Activated CD4-positive, alpha-beta T cell treated with anti-CD3 and anti-CD28 coated beads for 36 hours (primary cell): ENCODE results near the gene GALNT10. TPM values are rescaled to one million over a fixed set of nuclear protein-coding genes. Genes with fewer than 3 reads are reported as not detected.

Experiments
- ATAC-seq: fragments of 200-7000 bp; cut with Tn5 transposase; one replicate; pipeline ENCODE4 v1.10.0; 2021; ENCODE audit warnings: mild to moderate bottlenecking, moderate library complexity
- CTCF ChIA-PET: fragments of 350-600 bp; sonication (Branson Sonifier 250); formaldehyde crosslinking; loops from one replicate; lab custom pipeline; 2021; ENCODE audit warnings: antibody characterized with exemption; lab: Charles Lee
- POLR2A ChIA-PET: fragments of 350-600 bp; sonication (Branson Sonifier 250); formaldehyde crosslinking; loops from one replicate; lab custom pipeline; 2021; ENCODE audit warnings: antibody characterized with exemption, inconsistent platforms; lab: Charles Lee
- DNase-seq: peaks from one replicate; pipeline ENCODE4 v3.0.0-alpha.2; 2020
- H3K27ac Mint-ChIP-seq: one replicate; pipeline ENCODE4 v1.8.0; 2021; ENCODE audit warnings: mixed read lengths
- H3K27me3 Mint-ChIP-seq: one replicate; pipeline ENCODE4 v1.8.0; 2021; ENCODE audit warnings: mixed read lengths
- H3K36me3 Mint-ChIP-seq: one replicate; pipeline ENCODE4 v1.8.0; 2021; ENCODE audit warnings: low read depth, mixed read lengths
- H3K4me1 Mint-ChIP-seq: one replicate; pipeline ENCODE4 v1.8.0; 2021; ENCODE audit warnings: mixed read lengths
- H3K4me3 Mint-ChIP-seq: one replicate; pipeline ENCODE4 v1.8.0; 2021; ENCODE audit warnings: mild to moderate bottlenecking, moderate library complexity, mixed read lengths
- H3K9me3 Mint-ChIP-seq: one replicate; pipeline ENCODE4 v1.8.0; 2021; ENCODE audit warnings: low read depth, mixed read lengths
- intact Hi-C, 2 experiments: fragments of 100-400 bp; cut with DNase I in 1 of 2; cut with micrococcal nuclease in 1 of 2; formaldehyde crosslinking; loops; one replicate each; pipeline versions ENCODE4 v1.14.2 to v1.15.1; 2022 to 2024; cut with DNase I, micrococcal nuclease
- total RNA-seq, 2 experiments: library from RNA; stranded (reverse); gene quantifications; one replicate each; pipeline ENCODE4 v1.2.3, GENCODE V29; 2021

The GALNT10 gene
- total RNA-seq, 2 experiments from 2014 or later: 29.9 to 49.1 TPM

- Mint-ChIP-seq H3K4me3 (no peak overlapping the region), H3K27me3 (no peaks in the 10 kb centered on the region), H3K9me3 (no peaks in the 10 kb centered on the region), H3K4me1 (peaks cover 8% of the 10 kb centered on the region), H3K27ac (no peak overlapping the region), H3K36me3 (peaks cover 4% of the 10 kb centered on the region)
- intact Hi-C loops: loop anchor here in 1 of 2 experiments (5.0 kb wide), 1 partner anchor 219 kb away; no protein-coding TSS in a partner anchor
- ChIA-PET POLR2A (no interaction called here), CTCF (no interaction called here)
- ATAC-seq (no peak), DNase-seq (no peak)
Measured at GRCh38 chr5:154401355-154401754, 210.8 kb downstream of the GALNT10 start.

- Mint-ChIP-seq H3K4me1 (peaks cover 8% of the 10 kb centered on the region), H3K9me3 (no peaks in the 10 kb centered on the region), H3K36me3 (peaks cover 4% of the 10 kb centered on the region), H3K27ac (no peak overlapping the region), H3K4me3 (no peak overlapping the region), H3K27me3 (no peaks in the 10 kb centered on the region)
- ATAC-seq (no peak), DNase-seq (no peak)
- ChIA-PET POLR2A (no interaction called here), CTCF (interaction anchor here (1.8 kb wide), 1 partner anchor 330 kb away, joined by 9 read pairs; no protein-coding TSS in a partner anchor)
- intact Hi-C loops: loop anchor here in 1 of 2 experiments (5.0 kb wide), 1 partner anchor 220 kb away; no protein-coding TSS in a partner anchor
Measured at GRCh38 chr5:154401931-154402330, 211.4 kb downstream of the GALNT10 start.

DNA sequence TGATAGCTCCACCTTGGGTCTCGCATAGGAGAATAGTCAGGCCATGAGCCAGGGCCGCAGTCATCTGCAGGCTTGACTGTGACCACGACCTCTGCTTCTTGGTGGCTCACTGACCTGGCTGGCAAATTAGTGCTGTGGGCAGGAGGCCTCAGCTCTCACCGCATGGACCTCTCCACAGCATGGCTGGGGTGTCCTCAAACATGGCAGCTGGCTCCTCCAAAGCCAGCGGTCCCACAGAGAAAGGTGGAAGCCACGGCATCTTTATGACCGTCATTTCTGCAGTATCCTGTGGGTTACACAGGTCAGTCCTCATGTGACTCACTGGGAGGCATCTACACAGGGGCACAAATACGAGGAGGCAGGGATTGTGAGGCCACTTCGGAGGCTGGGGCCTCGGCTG lies 212.1 kb downstream of the GALNT10 start:
- no peak overlapping the region for H3K4me3 Mint-ChIP-seq
- H3K27ac Mint-ChIP-seq: no peak overlapping the region
- intact Hi-C loops: loop anchor here in 1 of 2 experiments (5.0 kb wide), 1 partner anchor 220 kb away; no protein-coding TSS in a partner anchor
- H3K27me3 Mint-ChIP-seq: no peaks in the 10 kb centered on the region
- CTCF ChIA-PET: interaction anchor here (1.8 kb wide), 1 partner anchor 330 kb away, joined by 9 read pairs; no protein-coding TSS in a partner anchor
- POLR2A ChIA-PET: no interaction called here
- H3K36me3 Mint-ChIP-seq: peaks cover 4% of the 10 kb centered on the region
- H3K9me3 Mint-ChIP-seq: no peaks in the 10 kb centered on the region
- no peak for ATAC-seq
- H3K4me1 Mint-ChIP-seq: peaks cover 8% of the 10 kb centered on the region
- DNase-seq: no peak

DNA sequence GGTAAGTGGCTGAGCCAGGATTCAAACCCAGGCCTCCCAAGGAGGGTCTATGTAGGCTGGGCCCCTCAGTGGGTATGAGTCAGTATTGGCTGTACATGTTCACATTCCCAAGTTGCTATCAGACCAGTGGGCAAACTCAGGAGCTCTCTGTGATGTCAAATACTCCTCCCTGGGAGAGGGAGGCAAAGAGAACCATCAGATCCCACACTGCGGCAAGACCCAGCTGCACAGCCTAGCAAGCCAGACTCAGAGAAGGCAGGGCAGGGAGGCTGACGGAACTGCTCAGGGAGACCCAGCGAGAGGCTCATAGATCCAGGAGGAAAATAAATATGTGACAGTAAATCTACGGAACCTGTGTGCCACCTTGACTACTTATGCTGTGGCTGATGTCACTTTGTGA lies 212.7 kb downstream of the GALNT10 start:
- Mint-ChIP-seq H3K9me3 (no peaks in the 10 kb centered on the region), H3K27ac (no peak overlapping the region), H3K4me3 (no peak overlapping the region), H3K4me1 (peaks cover 8% of the 10 kb centered on the region), H3K36me3 (peaks cover 4% of the 10 kb centered on the region), H3K27me3 (no peaks in the 10 kb centered on the region)
- ChIA-PET POLR2A (no interaction called here), CTCF (interaction anchor here (0.7 to 3.9 kb wide), 5 partner anchors 17 to 428 kb away, joined by 3 to 31 read pairs (median 17); no protein-coding TSS in a partner anchor)
- intact Hi-C loops: loop anchor here in 1 of 2 experiments (5.0 kb wide), 1 partner anchor 221 kb away; no protein-coding TSS in a partner anchor
- no peak for ATAC-seq
- DNase-seq: no peak

DNA sequence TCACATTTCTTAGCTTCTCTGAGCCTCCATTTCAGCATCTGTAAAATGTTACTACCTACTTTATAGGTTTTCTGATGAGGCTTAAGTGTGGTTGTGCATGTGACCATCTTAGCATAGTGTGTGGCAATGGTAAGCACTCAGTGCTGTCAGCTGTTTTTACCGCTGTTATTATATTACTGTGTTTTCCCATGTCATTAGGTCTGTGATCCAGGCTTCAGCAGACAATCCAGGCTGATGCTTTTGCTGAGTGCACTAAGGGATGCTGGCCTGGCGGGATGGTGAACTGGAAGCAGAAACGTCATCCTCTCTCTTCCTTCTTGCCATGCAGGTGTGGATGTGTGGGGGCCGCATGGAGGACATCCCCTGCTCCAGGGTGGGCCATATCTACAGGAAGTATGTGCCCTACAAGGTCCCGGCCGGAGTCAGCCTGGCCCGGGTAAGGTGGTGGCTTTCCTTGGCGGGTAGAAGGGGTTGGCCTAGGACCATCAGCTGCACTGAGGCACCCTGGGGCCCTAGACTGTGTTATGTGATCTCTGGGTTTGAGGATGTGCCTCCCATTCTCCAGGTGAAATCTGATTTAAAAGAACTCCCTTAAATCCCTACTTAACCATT lies 213.3 kb downstream of the GALNT10 start:
- H3K27ac Mint-ChIP-seq: no peak overlapping the region

GRCh38 chr5:154405078-154405792 lies 214.7 kb downstream of the GALNT10 start:
- intact Hi-C loops: loop anchor here (1.0 to 5.0 kb wide), 8 partner anchors 207 to 433 kb away; partner anchors contain the start of gene GALNT10 (in 1 of the 2)
- ChIA-PET CTCF (interaction anchor here (0.6 to 3.9 kb wide), 42 partner anchors 10 to 1437 kb away, joined by 3 to 55 read pairs (median 4); partner anchors contain the start of genes FAM114A2, GALNT10 and MFAP3), POLR2A (interaction anchor here (0.6 to 1.4 kb wide), 2 partner anchors 213 to 333 kb away, joined by 4 read pairs; no protein-coding TSS in a partner anchor)
- Mint-ChIP-seq H3K27me3 (no peaks in the 10 kb centered on the region), H3K36me3 (peaks cover 3% of the 10 kb centered on the region), H3K9me3 (no peaks in the 10 kb centered on the region), H3K27ac (peak overlapping the region; percentile 60), H3K4me1 (peaks cover 8% of the 10 kb centered on the region), H3K4me3 (peak overlapping the region; percentile 39)
- peak; percentile 100 for ATAC-seq
- DNase-seq: peak; percentile 89

More for the DNA sequence above, 213.3 kb downstream of the GALNT10 start:
- Mint-ChIP-seq H3K9me3 (no peaks in the 10 kb centered on the region), H3K4me3 (no peak overlapping the region), H3K4me1 (peaks cover 8% of the 10 kb centered on the region), H3K36me3 (peaks cover 4% of the 10 kb centered on the region), H3K27me3 (no peaks in the 10 kb centered on the region)
- intact Hi-C loops: loop anchor here (2.0 to 5.0 kb wide), 3 partner anchors 213 to 223 kb away; partner anchors contain the start of gene GALNT10 (in 1 of the 2)
- ATAC-seq (no peak), DNase-seq (no peak)
- CTCF ChIA-PET: interaction anchor here (0.7 to 3.9 kb wide), 21 partner anchors 9 to 439 kb away, joined by 3 to 55 read pairs (median 6); partner anchors contain the start of gene GALNT10
- POLR2A ChIA-PET: no interaction called here

DNA sequence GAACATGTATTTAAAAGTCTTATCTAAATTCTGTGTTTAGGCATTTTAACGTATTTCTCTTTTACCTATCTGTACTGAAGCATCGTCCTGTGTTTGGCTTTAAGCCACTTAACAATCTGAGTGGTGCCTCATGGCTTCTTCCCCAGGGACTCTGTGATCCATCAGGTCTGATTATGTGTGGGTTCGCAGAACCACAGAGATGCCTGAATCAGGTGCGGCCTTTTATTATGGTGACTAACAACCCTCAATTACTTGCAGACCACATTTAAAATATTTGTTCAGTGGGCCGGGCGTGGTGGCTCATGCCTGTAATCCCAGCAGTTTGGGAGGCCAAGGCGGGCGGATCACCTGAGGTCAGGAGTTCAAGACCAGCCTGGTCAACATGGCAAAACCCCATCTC lies 215.7 kb downstream of the GALNT10 start:
- ATAC-seq (no peak), DNase-seq (no peak)
- H3K9me3 Mint-ChIP-seq: no peaks in the 10 kb centered on the region
- intact Hi-C loops: loop anchor here in 1 of 2 experiments (5.0 kb wide), 2 partner anchors 209 to 434 kb away; no protein-coding TSS in a partner anchor
- CTCF ChIA-PET: interaction anchor here (0.8 to 3.9 kb wide), 7 partner anchors 11 to 431 kb away, joined by 4 to 55 read pairs (median 19); no protein-coding TSS in a partner anchor
- H3K36me3 Mint-ChIP-seq: peaks cover 9% of the 10 kb centered on the region
- H3K4me3 Mint-ChIP-seq: no peak overlapping the region
- no peak overlapping the region for H3K27ac Mint-ChIP-seq
- POLR2A ChIA-PET: interaction anchor here (0.6 kb wide), 1 partner anchor 214 kb away, joined by 4 read pairs; no protein-coding TSS in a partner anchor
- peaks cover 8% of the 10 kb centered on the region for H3K4me1 Mint-ChIP-seq
- no peaks in the 10 kb centered on the region for H3K27me3 Mint-ChIP-seq

DNA sequence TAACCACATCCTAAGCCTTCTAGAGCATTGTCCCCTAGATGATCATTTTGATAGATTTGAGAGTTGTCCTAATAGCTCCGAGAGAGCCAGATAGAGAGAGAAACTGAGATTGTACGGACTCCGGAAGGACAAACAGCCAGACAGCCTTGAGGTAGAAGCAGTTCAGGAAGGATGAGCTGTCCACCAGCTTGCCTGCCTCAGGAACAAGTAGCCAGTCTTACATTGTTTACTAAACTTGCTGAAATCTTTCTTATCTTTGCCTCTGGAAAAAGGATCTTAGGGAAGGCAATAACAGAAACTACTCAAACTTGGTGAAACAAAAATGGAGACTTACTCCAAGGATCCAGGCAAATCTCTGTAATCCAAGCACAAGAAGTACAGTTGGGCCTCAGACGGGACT lies 216.3 kb downstream of the GALNT10 start:
- DNase-seq (no peak), ATAC-seq (no peak)
- Mint-ChIP-seq H3K4me3 (no peak overlapping the region), H3K9me3 (no peaks in the 10 kb centered on the region), H3K27ac (no peak overlapping the region), H3K4me1 (peaks cover 8% of the 10 kb centered on the region), H3K36me3 (peaks cover 9% of the 10 kb centered on the region), H3K27me3 (no peaks in the 10 kb centered on the region)
- CTCF ChIA-PET: interaction anchor here (1.1 to 3.9 kb wide), 4 partner anchors 15 to 334 kb away, joined by 3 to 17 read pairs (median 6); no protein-coding TSS in a partner anchor
- POLR2A ChIA-PET: no interaction called here
- intact Hi-C loops: loop anchor here in 1 of 2 experiments (5.0 kb wide), 2 partner anchors 210 to 435 kb away; no protein-coding TSS in a partner anchor

- Mint-ChIP-seq H3K27ac (no peak overlapping the region), H3K4me1 (peaks cover 8% of the 10 kb centered on the region), H3K27me3 (no peaks in the 10 kb centered on the region), H3K9me3 (no peaks in the 10 kb centered on the region), H3K36me3 (peaks cover 7% of the 10 kb centered on the region), H3K4me3 (no peak overlapping the region)
- POLR2A ChIA-PET: no interaction called here
- CTCF ChIA-PET: interaction anchor here (0.5 kb wide), 1 partner anchor 248 kb away, joined by 3 read pairs; no protein-coding TSS in a partner anchor
- intact Hi-C loops: loop anchor here in 1 of 2 experiments (5.0 kb wide), 2 partner anchors 212 to 437 kb away; no protein-coding TSS in a partner anchor
- ATAC-seq (no peak), DNase-seq (no peak)
Measured at GRCh38 chr5:154408811-154409210, 218.3 kb downstream of the GALNT10 start.

DNA sequence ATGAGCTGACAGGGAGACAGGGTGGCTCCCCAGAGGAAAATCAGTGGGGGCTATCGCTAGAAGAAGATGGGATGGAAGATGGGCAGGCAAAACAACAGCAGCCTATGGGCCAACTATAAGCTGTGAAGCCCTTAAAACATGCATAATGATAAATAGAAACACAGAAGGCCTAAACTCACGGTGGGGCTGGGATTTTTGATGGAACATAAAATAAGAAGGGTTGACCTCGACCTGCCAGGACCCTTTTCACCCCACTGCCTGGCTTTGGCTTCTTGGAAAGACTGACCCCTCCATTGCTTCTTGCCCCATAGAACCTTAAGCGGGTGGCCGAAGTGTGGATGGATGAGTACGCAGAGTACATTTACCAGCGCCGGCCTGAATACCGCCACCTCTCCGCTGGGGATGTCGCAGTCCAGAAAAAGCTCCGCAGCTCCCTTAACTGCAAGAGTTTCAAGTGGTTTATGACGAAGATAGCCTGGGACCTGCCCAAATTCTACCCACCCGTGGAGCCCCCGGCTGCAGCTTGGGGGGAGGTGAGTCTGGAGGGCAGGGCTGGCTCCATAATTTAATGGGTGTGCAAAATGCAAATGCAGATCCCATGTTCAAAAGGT lies 218.8 kb downstream of the GALNT10 start:
- CTCF ChIA-PET: interaction anchor here (0.5 to 0.9 kb wide), 2 partner anchors 249 to 434 kb away, joined by 3 read pairs; no protein-coding TSS in a partner anchor
- intact Hi-C loops: loop anchor here in 1 of 2 experiments (5.0 kb wide), 2 partner anchors 212 to 437 kb away; no protein-coding TSS in a partner anchor
- no peak overlapping the region for H3K4me3 Mint-ChIP-seq

More for the DNA sequence above, 218.8 kb downstream of the GALNT10 start:
- DNase-seq (no peak), ATAC-seq (no peak)
- H3K4me1 Mint-ChIP-seq: peaks cover 8% of the 10 kb centered on the region
- no peaks in the 10 kb centered on the region for H3K9me3 Mint-ChIP-seq
- H3K27ac Mint-ChIP-seq: no peak overlapping the region
- H3K36me3 Mint-ChIP-seq: peaks cover 9% of the 10 kb centered on the region
- H3K27me3 Mint-ChIP-seq: no peaks in the 10 kb centered on the region
- POLR2A ChIA-PET: no interaction called here
